Measurements from ENCODE around the gene CRIP3. TPM values are rescaled to one million over a fixed set of nuclear protein-coding genes. Genes with fewer than 3 reads are reported as not detected.

The CRIP3 gene
- total and polyA plus RNA-seq, 2 of the 13 experiments (the other 11 are each of a cell fraction or from before 2014, with no cell fraction given) = 6.3 to 9.3 TPM

DNA sequence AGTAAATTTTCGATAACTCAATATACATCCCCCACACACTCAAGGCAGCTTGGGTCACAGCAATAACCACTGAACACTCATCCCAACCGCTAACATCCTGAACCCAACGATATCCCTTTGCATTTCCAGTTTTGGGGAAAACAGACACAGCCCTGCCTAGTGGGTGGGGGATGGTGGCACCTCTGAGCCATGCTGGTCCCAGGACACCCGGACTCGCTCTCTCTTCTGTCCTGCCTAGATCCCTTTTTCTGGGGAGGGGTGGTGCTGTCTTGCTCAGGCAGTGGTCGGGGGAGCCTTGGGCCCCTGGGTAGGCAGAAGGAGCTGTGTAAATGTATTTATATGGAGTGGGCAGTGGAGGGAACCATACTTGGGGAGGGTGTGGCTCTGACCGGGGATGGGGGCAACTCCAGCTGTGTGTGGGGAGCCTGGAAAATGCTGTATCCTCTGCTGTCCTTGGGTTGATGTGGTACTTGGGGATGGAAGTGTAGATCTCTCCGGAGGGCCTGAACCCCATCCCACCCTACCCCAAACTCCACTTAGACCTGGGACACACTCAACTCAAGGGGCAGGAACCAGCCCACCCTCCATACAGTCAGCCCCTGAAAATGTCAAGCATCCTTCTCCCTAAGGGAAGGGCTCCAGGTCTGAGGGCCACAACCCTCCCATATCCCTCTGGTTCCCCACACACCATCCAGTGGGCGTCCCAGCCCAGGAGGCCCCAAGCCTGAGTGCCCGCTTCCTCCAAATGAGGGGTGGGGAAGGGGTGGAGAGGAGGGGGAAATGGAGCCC lies 34.3 kb downstream of the CRIP3 start (continued):
- TF ChIP-seq, protein P1, sequence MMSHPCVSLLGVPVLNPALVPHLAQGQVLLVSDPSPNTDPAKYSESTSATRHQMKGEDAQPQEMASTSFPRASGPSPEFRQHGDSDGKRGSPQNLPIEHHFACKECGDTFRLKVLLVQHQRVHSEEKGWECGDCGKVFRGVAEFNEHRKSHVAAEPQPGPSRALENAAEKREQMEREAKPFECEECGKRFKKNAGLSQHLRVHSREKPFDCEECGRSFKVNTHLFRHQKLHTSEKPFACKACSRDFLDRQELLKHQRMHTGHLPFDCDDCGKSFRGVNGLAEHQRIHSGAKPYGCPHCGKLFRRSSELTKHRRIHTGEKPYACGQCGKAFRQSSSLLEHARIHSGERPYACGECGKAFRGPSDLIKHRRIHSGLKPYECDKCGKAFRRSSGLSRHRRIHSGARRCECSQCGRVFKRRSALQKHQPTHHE (CRISPR knock-in tag; IDR thresholded peaks at IDR 0.05; ENCODE audit: borderline replicate concordance) = 0 out of 2 replicates have a peak, but pooled peaks have one; percentile 58
- no peak for TF ChIP-seq RFXANK (CRISPR knock-in tag; IDR thresholded peaks at IDR 0.05)
- TF ChIP-seq PHB2 (IDR thresholded peaks at IDR 0.05; ENCODE audit: partially characterized antibody) = no peak
- TF ChIP-seq GATAD2A (CRISPR knock-in tag; IDR thresholded peaks at IDR 0.05) = peak; percentile 58; the same call in 1 of the 2 replicates
- no peak for TF ChIP-seq ZNF75D (CRISPR knock-in tag; IDR thresholded peaks at IDR 0.05; ENCODE audit: borderline replicate concordance)
- 0 out of 2 replicates have a peak, but pooled peaks have one; percentile 30 for TF ChIP-seq ZNF615 (CRISPR knock-in tag; IDR thresholded peaks at IDR 0.05; ENCODE audit: borderline replicate concordance)
- TF ChIP-seq SKI (IDR thresholded peaks at IDR 0.05; ENCODE audit: partially characterized antibody) = no peak
- TF ChIP-seq AKAP8 (CRISPR knock-in tag; IDR thresholded peaks at IDR 0.05) = peak; percentile 74; the same call in 1 of the 2 replicates
- no peak for TF ChIP-seq ZNF776 (CRISPR knock-in tag; IDR thresholded peaks at IDR 0.05)
- TF ChIP-seq ZNF263 (CRISPR knock-in tag; IDR thresholded peaks at IDR 0.05) = no peak
- no peak for TF ChIP-seq TOPORS (CRISPR knock-in tag; IDR thresholded peaks at IDR 0.05)
- TF ChIP-seq FOXA3 (CRISPR knock-in tag; IDR thresholded peaks at IDR 0.05) = peak; percentile 7
- TF ChIP-seq, protein P2, sequence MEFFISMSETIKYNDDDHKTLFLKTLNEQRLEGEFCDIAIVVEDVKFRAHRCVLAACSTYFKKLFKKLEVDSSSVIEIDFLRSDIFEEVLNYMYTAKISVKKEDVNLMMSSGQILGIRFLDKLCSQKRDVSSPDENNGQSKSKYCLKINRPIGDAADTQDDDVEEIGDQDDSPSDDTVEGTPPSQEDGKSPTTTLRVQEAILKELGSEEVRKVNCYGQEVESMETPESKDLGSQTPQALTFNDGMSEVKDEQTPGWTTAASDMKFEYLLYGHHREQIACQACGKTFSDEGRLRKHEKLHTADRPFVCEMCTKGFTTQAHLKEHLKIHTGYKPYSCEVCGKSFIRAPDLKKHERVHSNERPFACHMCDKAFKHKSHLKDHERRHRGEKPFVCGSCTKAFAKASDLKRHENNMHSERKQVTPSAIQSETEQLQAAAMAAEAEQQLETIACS (CRISPR knock-in tag; IDR thresholded peaks at IDR 0.05) = no peak
- no peak; the same call in 1 of the 2 replicates for TF ChIP-seq KLF12 (CRISPR knock-in tag; IDR thresholded peaks at IDR 0.05; ENCODE audit: borderline replicate concordance)
- TF ChIP-seq, protein P3, sequence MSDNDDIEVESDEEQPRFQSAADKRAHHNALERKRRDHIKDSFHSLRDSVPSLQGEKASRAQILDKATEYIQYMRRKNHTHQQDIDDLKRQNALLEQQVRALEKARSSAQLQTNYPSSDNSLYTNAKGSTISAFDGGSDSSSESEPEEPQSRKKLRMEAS (IDR thresholded peaks at IDR 0.05) = no peak
- TF ChIP-seq ZMAT3 (CRISPR knock-in tag; conservative IDR thresholded peaks at IDR 0.05) = no peak
- TF ChIP-seq KDM1A (CRISPR knock-in tag; IDR thresholded peaks at IDR 0.05) = no peak
- TF ChIP-seq, protein P4, sequence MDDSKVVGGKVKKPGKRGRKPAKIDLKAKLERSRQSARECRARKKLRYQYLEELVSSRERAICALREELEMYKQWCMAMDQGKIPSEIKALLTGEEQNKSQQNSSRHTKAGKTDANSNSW (CRISPR knock-in tag; IDR thresholded peaks at IDR 0.05; ENCODE audit: borderline replicate concordance) = no peak
- TF ChIP-seq STAG1 (CRISPR knock-in tag; IDR thresholded peaks at IDR 0.05) = no peak
- TF ChIP-seq, protein P5, sequence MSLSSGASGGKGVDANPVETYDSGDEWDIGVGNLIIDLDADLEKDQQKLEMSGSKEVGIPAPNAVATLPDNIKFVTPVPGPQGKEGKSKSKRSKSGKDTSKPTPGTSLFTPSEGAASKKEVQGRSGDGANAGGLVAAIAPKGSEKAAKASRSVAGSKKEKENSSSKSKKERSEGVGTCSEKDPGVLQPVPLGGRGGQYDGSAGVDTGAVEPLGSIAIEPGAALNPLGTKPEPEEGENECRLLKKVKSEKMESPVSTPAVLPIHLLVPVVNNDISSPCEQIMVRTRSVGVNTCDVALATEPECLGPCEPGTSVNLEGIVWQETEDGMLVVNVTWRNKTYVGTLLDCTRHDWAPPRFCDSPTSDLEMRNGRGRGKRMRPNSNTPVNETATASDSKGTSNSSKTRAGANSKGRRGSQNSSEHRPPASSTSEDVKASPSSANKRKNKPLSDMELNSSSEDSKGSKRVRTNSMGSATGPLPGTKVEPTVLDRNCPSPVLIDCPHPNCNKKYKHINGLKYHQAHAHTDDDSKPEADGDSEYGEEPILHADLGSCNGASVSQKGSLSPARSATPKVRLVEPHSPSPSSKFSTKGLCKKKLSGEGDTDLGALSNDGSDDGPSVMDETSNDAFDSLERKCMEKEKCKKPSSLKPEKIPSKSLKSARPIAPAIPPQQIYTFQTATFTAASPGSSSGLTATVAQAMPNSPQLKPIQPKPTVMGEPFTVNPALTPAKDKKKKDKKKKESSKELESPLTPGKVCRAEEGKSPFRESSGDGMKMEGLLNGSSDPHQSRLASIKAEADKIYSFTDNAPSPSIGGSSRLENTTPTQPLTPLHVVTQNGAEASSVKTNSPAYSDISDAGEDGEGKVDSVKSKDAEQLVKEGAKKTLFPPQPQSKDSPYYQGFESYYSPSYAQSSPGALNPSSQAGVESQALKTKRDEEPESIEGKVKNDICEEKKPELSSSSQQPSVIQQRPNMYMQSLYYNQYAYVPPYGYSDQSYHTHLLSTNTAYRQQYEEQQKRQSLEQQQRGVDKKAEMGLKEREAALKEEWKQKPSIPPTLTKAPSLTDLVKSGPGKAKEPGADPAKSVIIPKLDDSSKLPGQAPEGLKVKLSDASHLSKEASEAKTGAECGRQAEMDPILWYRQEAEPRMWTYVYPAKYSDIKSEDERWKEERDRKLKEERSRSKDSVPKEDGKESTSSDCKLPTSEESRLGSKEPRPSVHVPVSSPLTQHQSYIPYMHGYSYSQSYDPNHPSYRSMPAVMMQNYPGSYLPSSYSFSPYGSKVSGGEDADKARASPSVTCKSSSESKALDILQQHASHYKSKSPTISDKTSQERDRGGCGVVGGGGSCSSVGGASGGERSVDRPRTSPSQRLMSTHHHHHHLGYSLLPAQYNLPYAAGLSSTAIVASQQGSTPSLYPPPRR (CRISPR knock-in tag; IDR thresholded peaks at IDR 0.05; ENCODE audit: borderline replicate concordance) = no peak
- peak; percentile 97 for TF ChIP-seq ZBTB38 (CRISPR knock-in tag; IDR thresholded peaks at IDR 0.05)
- TF ChIP-seq, protein P6, sequence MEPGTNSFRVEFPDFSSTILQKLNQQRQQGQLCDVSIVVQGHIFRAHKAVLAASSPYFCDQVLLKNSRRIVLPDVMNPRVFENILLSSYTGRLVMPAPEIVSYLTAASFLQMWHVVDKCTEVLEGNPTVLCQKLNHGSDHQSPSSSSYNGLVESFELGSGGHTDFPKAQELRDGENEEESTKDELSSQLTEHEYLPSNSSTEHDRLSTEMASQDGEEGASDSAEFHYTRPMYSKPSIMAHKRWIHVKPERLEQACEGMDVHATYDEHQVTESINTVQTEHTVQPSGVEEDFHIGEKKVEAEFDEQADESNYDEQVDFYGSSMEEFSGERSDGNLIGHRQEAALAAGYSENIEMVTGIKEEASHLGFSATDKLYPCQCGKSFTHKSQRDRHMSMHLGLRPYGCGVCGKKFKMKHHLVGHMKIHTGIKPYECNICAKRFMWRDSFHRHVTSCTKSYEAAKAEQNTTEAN (CRISPR knock-in tag; conservative IDR thresholded peaks at IDR 0.05) = no peak
